Ovary (tissue), 3 donors: ENCODE data around the gene ERH.

ENCODE experiments used
- CTCF ChIP-seq, 3 donors: fragments of 450-650 bp in 2 of 3; fragments of 200-600 bp in 1 of 3; IDR thresholded peaks; one replicate each; pipeline versions ENCODE4 v1.5.1 to v1.8.0; 2016 to 2022; ENCODE audit warnings: antibody characterized with exemption in 3 of 3, mild to moderate bottlenecking in 1 of 3
- POLR2A ChIP-seq: fragments of 450-650 bp; IDR thresholded peaks from one replicate; pipeline ENCODE4 v1.6.1; 2017; ENCODE audit warnings: antibody characterized with exemption, mild to moderate bottlenecking, moderate library complexity
- donor health status: DM: no; HTN: no; CAD: no.

GRCh38 chr14:69363964-69364363 is 34.1 kb downstream of the ERH start:
- no peak for TF ChIP-seq POLR2A
- no peak for TF ChIP-seq CTCF (IDR thresholded peaks at IDR 0.05)
